ENCODE data around the gene PNPLA5.

GRCh38 chr22:43862882-43863202, 29.0 kb downstream of the PNPLA5 start:
- TF ChIP-seq CREB1 (IDR thresholded peaks at IDR 0.05; ENCODE audit: low read depth) = no peak
- TF ChIP-seq EP300 (IDR thresholded peaks at IDR 0.05; ENCODE audit: borderline replicate concordance) = no peak
- no peak for TF ChIP-seq EGR1 (IDR thresholded peaks at IDR 0.05)
- TF ChIP-seq MAX (IDR thresholded peaks at IDR 0.05) = no peak
- TF ChIP-seq CEBPB (IDR thresholded peaks at IDR 0.05) = no peak
- no peak for TF ChIP-seq NFIC (IDR thresholded peaks at IDR 0.05)
- TF ChIP-seq YY1 (IDR thresholded peaks at IDR 0.05; ENCODE audit: low read depth) = no peak
- TF ChIP-seq FOXM1 (IDR thresholded peaks at IDR 0.05; ENCODE audit: borderline replicate concordance, low read depth) = no peak
- no peak for TF ChIP-seq TAF1 (IDR thresholded peaks at IDR 0.05; ENCODE audit: low read depth)
- TF ChIP-seq REST (IDR thresholded peaks at IDR 0.05; ENCODE audit: low read depth) = no peak
- TF ChIP-seq TCF12 (IDR thresholded peaks at IDR 0.05; ENCODE audit: low read depth) = no peak
- TF ChIP-seq ZBTB7A (IDR thresholded peaks at IDR 0.05; ENCODE audit: low read depth) = no peak
- no peak for TF ChIP-seq USF1 (IDR thresholded peaks at IDR 0.05)

Measured in Ishikawa (cell line).